HFF-Myc (cell line): ENCODE measurements around the gene GBF1.
A peak's percentile ranks its signal among the peaks of the same experiment; 100 is the strongest.
"Not testable (repeated sequence)": the region's sequence is repeated elsewhere in the genome, so short reads cannot be mapped to it uniquely, and the experiment has no call there.

ENCODE experiments used
- DNase-seq: peaks from one replicate; pipeline ENCODE4 v3.0.0-alpha.2; 2011; ENCODE audit warnings: low read depth; ENCODE audit errors: extremely low read depth
- H3K4me3 ChIP-seq: replicated peaks from 2 replicates; pipeline ENCODE4 v1.5.1; 2011; ENCODE audit warnings: low read depth, mild to moderate bottlenecking, control low read depth, low read length
- TF ChIP-seq, protein P1 (sequence below): IDR thresholded peaks from 2 replicates; pipeline ENCODE4 v1.5.1; 2012; ENCODE audit warnings: mild to moderate bottlenecking, low read depth, low read length, control low read depth; ENCODE audit errors: missing control alignments

Gene GBF1

DNA sequence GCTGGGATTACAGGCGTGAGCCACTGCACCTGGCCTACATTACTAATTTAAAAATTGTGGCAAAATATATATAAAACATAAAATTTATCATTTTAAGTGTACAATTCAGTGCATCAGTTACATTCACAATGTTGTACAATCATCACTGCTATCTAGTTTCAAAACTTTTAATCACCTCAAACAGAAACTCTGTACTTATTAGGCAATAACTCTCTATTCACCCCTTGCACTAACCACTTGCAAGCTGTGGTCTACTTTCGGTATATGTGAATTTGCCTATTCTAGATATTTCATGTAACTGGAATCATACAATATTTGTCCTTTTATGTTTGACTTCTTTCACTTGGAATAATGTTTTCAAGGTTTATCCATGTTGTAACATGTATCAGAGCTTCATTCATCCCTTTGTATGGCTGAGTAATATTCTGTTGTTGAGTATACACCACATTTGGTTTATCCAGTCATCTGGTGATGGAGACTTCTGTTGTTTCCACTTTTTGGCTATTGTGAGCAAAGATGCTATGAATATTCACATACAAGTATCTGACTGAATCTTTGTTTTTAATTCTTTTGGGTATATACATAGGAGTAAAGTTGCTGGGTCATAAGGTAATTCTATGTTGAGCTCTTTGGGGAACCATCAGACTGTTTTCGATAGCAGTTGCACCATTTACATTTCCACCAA is 33.6 kb upstream of the GBF1 start:
- DNase-seq = no peak
- H3K4me3 ChIP-seq = no peak overlapping the region
- TF ChIP-seq, protein P1, sequence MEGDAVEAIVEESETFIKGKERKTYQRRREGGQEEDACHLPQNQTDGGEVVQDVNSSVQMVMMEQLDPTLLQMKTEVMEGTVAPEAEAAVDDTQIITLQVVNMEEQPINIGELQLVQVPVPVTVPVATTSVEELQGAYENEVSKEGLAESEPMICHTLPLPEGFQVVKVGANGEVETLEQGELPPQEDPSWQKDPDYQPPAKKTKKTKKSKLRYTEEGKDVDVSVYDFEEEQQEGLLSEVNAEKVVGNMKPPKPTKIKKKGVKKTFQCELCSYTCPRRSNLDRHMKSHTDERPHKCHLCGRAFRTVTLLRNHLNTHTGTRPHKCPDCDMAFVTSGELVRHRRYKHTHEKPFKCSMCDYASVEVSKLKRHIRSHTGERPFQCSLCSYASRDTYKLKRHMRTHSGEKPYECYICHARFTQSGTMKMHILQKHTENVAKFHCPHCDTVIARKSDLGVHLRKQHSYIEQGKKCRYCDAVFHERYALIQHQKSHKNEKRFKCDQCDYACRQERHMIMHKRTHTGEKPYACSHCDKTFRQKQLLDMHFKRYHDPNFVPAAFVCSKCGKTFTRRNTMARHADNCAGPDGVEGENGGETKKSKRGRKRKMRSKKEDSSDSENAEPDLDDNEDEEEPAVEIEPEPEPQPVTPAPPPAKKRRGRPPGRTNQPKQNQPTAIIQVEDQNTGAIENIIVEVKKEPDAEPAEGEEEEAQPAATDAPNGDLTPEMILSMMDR = no peak

DNA sequence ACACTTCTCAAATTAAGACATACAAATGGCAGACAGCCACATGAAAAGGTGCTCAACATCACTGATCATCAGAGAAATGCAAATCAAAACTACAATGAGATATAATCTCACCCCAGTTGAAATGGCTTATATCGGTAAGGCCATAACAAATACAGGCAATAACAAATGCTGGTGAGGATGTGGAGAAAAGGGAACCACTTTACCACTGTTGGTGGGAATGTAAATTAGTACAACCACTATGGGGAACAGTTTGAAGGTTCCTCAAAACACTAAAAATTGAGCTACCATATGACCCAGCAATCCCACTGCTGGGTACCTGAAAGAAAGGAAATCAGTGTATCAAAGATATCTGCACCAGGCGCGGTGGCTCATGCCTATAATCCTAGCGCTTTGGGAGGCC is 31.7 kb upstream of the GBF1 start:
- not testable (repeated sequence) for H3K4me3 ChIP-seq, DNase-seq

DNA sequence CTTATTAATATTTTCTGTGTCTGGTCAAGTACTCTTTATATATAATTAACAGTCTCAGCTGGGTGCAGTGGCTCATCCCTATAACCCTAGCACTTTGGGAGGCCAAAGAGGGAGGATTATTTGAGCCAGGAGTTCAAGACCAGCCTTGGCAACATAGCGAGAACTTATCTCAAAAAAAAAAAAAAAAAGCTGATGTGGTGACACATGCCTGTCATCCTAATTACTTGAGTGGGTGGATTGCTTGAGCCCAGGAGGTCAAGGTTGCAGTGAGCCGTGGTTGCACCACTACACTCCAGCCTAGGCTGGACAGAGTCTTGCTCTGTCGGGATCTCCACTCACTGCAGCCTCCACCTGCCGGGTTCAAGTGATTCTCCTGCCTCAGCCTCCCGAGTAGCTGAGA is 26.0 kb upstream of the GBF1 start:
- H3K4me3 ChIP-seq = no peak overlapping the region
- DNase-seq = no peak
- TF ChIP-seq, protein P1 = no peak

DNA sequence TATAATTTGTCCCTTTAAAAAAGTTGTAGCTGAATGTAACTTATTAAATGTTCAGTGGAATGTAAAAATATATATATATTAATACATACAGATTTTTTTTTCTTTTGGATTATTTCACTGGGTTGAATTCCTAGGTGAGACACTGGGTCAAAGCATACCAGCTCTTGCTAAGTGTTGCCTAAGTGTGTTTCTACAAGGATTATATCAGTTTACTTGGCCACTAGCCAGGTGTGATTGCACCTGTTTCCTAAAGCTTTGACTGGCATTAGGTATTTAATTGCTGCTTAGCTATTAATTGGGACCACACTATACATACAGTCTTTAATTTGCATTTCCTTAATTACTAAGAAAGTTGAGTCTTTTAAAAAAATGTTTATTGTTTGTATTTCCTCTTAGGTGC is 24.7 kb upstream of the GBF1 start:
- no peak for DNase-seq
- no peak overlapping the region for H3K4me3 ChIP-seq
- TF ChIP-seq, protein P1 = no peak

DNA sequence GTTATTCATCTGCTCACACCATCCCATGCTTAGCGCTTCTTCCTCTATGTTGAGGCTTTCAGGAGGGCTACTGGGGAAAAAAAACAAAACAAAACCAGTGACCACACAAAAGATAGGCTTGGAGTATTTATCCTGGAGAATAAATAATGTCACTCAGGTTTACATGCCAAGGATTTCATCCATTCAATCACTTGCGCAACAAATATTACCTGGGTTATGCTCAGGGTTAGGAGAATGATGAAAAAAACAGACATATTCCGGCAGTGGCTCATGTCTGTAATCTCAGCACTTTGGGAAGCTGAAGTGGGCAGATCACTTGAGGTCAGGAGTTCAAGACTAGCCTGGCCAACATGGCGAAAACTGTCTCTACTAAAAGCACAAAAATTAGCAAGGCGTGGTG is 22.5 kb upstream of the GBF1 start:
- TF ChIP-seq, protein P1 = no peak
- no peak for DNase-seq

DNA sequence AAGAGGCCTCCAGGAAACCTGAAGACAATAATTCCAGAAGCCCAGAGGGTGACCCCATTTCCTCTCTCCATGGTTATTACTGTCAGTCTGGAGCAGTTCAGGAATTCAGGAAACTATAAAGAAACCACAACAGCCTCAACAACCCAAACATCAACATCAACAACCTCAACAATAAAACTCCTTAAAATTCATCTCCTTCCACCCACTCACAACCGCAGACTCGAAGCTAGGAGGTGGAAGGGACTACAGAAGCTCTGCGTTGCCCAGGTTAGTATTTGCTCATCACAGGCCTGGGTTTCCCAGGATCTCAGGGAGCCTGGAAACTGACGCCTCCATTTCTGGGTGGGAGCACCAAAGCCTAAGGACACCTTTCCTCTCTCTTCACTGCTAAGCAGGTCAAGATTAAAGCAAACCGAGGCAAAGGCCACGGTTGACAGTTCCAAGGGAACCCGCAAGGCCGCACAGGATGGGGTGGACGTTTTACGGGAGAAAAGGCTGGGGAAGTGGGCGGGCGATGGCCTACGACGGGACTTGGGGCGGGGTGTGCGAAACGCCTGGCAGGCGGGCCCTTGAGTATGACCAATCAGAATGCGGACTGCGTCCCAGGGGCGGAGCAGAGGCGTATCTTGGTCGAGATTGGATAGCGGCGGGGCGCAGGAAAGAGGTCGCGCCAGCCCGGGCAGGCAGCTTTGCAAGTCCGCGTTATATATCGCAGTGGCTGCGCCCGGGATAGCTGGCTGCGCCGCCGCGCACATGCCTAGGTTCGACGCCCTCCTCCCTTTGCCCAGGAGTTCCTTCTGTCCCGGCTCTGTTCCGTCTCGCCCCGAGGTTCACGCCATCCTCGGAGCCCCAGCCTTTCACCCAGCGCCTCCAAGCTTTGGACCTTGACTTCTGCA is 19.4 kb upstream of the GBF1 start, which contains the start of gene ELOVL3:
Gene ELOVL3, plus strand, starts transcription at position 654 of the 896 bp plus-strand sequence. CDS start 250 bp downstream, outside the sequence.
- peak; percentile 73 for DNase-seq
- TF ChIP-seq, protein P1 = no peak
- no peak within 1 kb of the TSS for H3K4me3 ChIP-seq

More for the DNA sequence above, 22.5 kb upstream of the GBF1 start:
- no peak overlapping the region for H3K4me3 ChIP-seq

DNA sequence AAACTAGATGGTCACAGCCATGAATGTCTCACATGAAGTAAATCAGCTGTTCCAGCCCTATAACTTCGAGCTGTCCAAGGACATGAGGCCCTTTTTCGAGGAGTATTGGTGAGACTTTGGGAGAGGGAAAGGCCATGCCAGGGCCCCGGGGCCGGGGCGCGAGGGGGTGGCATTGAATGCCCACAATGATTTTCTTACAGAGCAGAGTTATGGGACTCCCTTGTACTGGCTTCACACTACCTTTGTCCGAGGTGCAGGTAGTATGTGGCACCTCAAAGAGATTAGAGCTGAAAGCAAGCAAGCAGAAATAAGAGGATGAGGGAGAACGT is 18.8 kb upstream of the GBF1 start:
- no peak for DNase-seq
- H3K4me3 ChIP-seq = no peak overlapping the region
- TF ChIP-seq, protein P1 = no peak
